ENCODE data around the gene RPL32. TPM values are rescaled to one million over a fixed set of nuclear protein-coding genes. Genes with fewer than 3 reads are reported as not detected.

RPL32 gene
- total RNA-seq, 4 donors from 2014 or later: 373 to 937 (median 550) TPM

DNA sequence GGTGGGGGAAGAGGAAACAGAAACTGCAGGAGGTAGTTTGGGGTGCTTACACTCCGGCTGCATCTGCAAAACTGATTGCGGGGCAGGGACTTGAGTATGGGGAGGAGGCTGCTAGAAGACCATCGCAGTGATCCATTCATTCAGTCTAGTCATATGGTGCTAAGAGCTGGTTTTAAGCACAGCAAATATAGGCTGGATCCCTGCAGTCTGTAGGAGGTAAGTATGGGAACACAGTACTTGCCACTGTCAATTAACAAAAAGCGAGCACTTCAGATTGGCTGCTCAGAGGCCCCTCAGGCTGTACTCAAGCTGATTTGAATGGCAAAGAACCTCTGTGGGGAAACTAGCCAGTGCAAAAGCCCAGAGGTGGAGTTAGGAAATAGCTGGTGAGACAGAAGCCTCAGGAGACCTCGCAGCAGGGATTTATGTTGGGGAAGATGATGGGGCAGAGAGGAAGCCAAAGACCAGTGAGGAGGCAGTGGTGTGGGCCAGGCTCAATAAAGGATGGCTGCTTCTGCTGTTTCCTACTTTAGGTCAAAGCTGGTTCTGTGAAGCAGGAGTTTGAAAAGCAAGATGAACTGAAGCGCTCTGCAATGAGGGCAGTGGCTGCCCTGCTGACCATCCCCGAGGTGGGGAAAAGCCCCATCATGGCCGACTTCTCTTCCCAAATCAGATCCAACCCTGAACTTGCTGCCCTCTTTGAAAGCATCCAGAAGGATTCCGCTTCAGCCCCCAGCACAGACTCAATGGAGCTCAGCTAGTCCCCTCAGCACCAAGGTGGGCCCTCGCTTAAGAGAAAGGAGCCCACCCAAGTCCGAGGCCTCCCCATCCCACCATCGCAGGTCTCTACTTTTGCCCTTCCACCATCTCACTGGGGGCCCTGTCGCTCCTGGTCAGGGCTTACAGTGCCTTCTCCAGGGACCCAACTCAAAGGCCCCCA, 7.9 kb downstream of the RPL32 start:
- 83 to 100% methylated on average over 1 to 13 of the region's 13 CpGs for WGBS, 2 donors (ENCODE audit: low coverage in 1 of 2)
- in situ Hi-C loops (cut with MboI; ENCODE audit: low pct_ligation_motif_present in 1 of 4, low pct_unique_long_range_greater_than_20kb in 1 of 4, low sequenced_read_pairs in 3 of 4): no loop called here
- H3K4me1 ChIP-seq: peaks cover 0 to 13% (median 4%) of the 10 kb centered on the region in 4 donors
- peaks cover 0 to 40% (median 19%) of the 10 kb centered on the region in 4 donors for H3K36me3 ChIP-seq
- H3K27ac ChIP-seq: no peak overlapping the region
- no peak for TF ChIP-seq POLR2A (IDR thresholded peaks at IDR 0.05)
- TF ChIP-seq, protein P1, sequence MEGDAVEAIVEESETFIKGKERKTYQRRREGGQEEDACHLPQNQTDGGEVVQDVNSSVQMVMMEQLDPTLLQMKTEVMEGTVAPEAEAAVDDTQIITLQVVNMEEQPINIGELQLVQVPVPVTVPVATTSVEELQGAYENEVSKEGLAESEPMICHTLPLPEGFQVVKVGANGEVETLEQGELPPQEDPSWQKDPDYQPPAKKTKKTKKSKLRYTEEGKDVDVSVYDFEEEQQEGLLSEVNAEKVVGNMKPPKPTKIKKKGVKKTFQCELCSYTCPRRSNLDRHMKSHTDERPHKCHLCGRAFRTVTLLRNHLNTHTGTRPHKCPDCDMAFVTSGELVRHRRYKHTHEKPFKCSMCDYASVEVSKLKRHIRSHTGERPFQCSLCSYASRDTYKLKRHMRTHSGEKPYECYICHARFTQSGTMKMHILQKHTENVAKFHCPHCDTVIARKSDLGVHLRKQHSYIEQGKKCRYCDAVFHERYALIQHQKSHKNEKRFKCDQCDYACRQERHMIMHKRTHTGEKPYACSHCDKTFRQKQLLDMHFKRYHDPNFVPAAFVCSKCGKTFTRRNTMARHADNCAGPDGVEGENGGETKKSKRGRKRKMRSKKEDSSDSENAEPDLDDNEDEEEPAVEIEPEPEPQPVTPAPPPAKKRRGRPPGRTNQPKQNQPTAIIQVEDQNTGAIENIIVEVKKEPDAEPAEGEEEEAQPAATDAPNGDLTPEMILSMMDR (IDR thresholded peaks at IDR 0.05): no peak
- TF ChIP-seq EP300 (IDR thresholded peaks at IDR 0.05; ENCODE audit: low read depth): no peak
- no peak for TF ChIP-seq POLR2AphosphoS5 (IDR thresholded peaks at IDR 0.05)
- no peaks in the 10 kb centered on the region for H3K9me3 ChIP-seq
- DNase-seq: no peak
- H3K27me3 ChIP-seq: no peaks in the 10 kb centered on the region
- intact Hi-C loops (cut with DNase I; ENCODE audit: low total_unique reads): no loop called here
- H3K4me3 ChIP-seq: no peak overlapping the region

DNA sequence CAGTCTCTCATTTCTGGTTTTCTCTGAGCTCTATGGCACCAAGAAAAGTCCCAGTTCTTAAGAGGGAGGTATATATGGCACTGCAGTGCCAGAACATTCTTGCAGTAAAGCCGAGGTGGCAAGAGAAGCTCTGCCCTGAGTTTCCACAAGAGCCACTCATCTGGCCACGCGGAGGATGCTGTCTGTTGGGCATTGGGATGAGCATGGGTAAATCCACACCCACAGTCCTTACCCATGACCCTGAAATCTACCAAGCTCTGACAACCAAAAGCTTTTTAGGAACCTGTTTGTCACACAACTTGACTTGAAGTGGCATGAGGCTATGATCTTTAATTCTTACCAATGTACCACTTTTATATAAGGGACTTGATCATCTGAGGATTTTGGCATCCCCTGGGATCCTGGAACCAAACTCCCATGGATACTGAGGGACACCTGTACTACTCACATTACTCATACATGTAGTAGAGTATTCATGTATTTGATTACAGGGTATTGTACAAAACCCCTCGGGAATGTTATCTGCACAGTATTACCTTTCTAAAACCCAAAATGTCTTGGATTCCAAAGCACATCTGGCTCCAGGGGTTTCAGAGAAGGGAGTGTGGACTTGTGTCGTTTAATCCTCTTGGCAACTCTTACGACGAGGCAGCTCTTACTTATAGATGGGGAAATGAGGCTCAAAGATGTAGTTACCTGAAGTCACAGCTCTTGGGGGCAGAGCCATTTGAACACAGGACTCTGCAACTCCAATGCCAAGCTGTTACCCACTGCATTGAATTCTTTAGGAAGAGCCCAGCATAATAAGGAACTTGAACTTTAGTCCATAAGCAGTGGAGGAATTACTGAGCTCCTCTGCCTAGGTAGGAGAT, 8.8 kb downstream of the RPL32 start:
- in situ Hi-C loops (cut with MboI; ENCODE audit: low pct_ligation_motif_present in 1 of 4, low pct_unique_long_range_greater_than_20kb in 1 of 4, low sequenced_read_pairs in 3 of 4): no loop called here
- Histone ChIP-seq H3K27me3 (no peaks in the 10 kb centered on the region), H3K4me3 (no peak overlapping the region), H3K4me1 (peaks cover 0 to 4% (median 0%) of the 10 kb centered on the region in 4 donors), H3K9me3 (no peaks in the 10 kb centered on the region), H3K27ac (no peak overlapping the region), H3K36me3 (peaks cover 0 to 31% (median 15%) of the 10 kb centered on the region in 4 donors)
- WGBS, 2 donors (ENCODE audit: low coverage in 1 of 2): 85% methylated on average over 7 of the region's 7 CpGs; no CpG with 5 or more reads in 1 of the 2 donors
- TF ChIP-seq EP300 (IDR thresholded peaks at IDR 0.05; ENCODE audit: low read depth): no peak
- TF ChIP-seq, protein P1 (IDR thresholded peaks at IDR 0.05): no peak
- no peak for TF ChIP-seq POLR2A (IDR thresholded peaks at IDR 0.05)
- no peak for TF ChIP-seq POLR2AphosphoS5 (IDR thresholded peaks at IDR 0.05)
- no peak for DNase-seq
- intact Hi-C loops (cut with DNase I; ENCODE audit: low total_unique reads): no loop called here

- no peak overlapping the region for H3K27ac ChIP-seq
- intact Hi-C loops (cut with DNase I; ENCODE audit: low total_unique reads): no loop called here
- no peaks in the 10 kb centered on the region for H3K9me3 ChIP-seq
- H3K27me3 ChIP-seq: no peaks in the 10 kb centered on the region
- 79% methylated on average over 5 of the region's 5 CpGs; no CpG with 5 or more reads in 1 of the 2 donors for WGBS, 2 donors (ENCODE audit: low coverage in 1 of 2)
- H3K36me3 ChIP-seq: peaks cover 0 to 24% (median 10%) of the 10 kb centered on the region in 4 donors
- DNase-seq: no peak
- no peak for TF ChIP-seq POLR2AphosphoS5 (IDR thresholded peaks at IDR 0.05)
- no peak for TF ChIP-seq EP300 (IDR thresholded peaks at IDR 0.05; ENCODE audit: low read depth)
- no peak for TF ChIP-seq POLR2A (IDR thresholded peaks at IDR 0.05)
- TF ChIP-seq, protein P1 (IDR thresholded peaks at IDR 0.05): no peak
- in situ Hi-C loops (cut with MboI; ENCODE audit: low pct_ligation_motif_present in 1 of 4, low pct_unique_long_range_greater_than_20kb in 1 of 4, low sequenced_read_pairs in 3 of 4): no loop called here
- H3K4me1 ChIP-seq: no peaks in the 10 kb centered on the region
- no peak overlapping the region for H3K4me3 ChIP-seq
These were observed 10.0 kb downstream of the RPL32 start for GRCh38 chr3:12831301-12831866.
